K562 (cell line): ENCODE data around the gene ANKRD44. TPM values are rescaled to one million over a fixed set of nuclear protein-coding genes. Genes with fewer than 3 reads are reported as not detected.

Experiments used
- ZNF318 ChIP-seq, 2 experiments: fragments of 450-650 bp; IDR thresholded peaks; 2 replicates each; pipeline ENCODE4 v1.6.1; 2016; ENCODE audit warnings: mild to moderate bottlenecking in 2 of 2, borderline replicate concordance in 1 of 2, low read depth in 1 of 2, moderate library complexity in 1 of 2
- ZNF436 ChIP-seq: fragments of 250-450, 450-650 bp; sonication (Bioruptor Pico); formaldehyde crosslinking; IDR thresholded peaks from 2 replicates; pipeline ENCODE4 v1.7.0; 2020; ENCODE audit warnings: mild to moderate bottlenecking
- polyA plus RNA-seq, 8 experiments: library from polyadenylated mRNA; depleted of rRNA in 4 of 8; stranded (reverse) in 5 of 8; unstranded in 3 of 8; fragments of >200 nt; fragmentation: Nextera tagmentation in 2 of 8; fragmentation: Illumina TruSeq in 1 of 8; extraction: Ambion mirVana in 2 of 8; extraction: Trizol in 1 of 8; gene quantifications; 2 replicates each; pipeline versions ENCODE4 v1.2.1 to v1.2.3, GENCODE V29; 2011 to 2014; ENCODE audit warnings: inconsistent platforms in 1 of 8, missing spikeins in 1 of 8
- total RNA-seq, 7 experiments: library from RNA; depleted of rRNA in 6 of 7; stranded (reverse); fragments of >200 nt in 6 of 7; fragmentation: Illumina TruSeq in 2 of 7; extraction: Trizol in 2 of 7; gene quantifications; 2 replicates each; pipeline versions ENCODE4 v1.2.1 to v1.2.3, GENCODE V29; 2011 to 2021; ENCODE audit warnings: low replicate concordance in 1 of 7

The ANKRD44 gene
- total and polyA plus RNA-seq, 9 of the 15 experiments (the other 6 are each of a cell fraction or from before 2014, with no cell fraction given) = 0.03 to 0.64 (median 0.07) TPM; not detected in 3

GRCh38 chr2:196959734-196960338, 350.7 kb downstream of the ANKRD44 start (continued):
- TF ChIP-seq ZNF318 (IDR thresholded peaks at IDR 0.05; ENCODE audit: borderline replicate concordance in 1 of 2, low read depth in 1 of 2) = no peak
- no peak for TF ChIP-seq ZNF436 (CRISPR knock-in tag)
